ENCODE results near the gene OCSTAMP. TPM values are rescaled to one million over a fixed set of nuclear protein-coding genes. Genes with fewer than 3 reads are reported as not detected.

OCSTAMP gene, protein sequence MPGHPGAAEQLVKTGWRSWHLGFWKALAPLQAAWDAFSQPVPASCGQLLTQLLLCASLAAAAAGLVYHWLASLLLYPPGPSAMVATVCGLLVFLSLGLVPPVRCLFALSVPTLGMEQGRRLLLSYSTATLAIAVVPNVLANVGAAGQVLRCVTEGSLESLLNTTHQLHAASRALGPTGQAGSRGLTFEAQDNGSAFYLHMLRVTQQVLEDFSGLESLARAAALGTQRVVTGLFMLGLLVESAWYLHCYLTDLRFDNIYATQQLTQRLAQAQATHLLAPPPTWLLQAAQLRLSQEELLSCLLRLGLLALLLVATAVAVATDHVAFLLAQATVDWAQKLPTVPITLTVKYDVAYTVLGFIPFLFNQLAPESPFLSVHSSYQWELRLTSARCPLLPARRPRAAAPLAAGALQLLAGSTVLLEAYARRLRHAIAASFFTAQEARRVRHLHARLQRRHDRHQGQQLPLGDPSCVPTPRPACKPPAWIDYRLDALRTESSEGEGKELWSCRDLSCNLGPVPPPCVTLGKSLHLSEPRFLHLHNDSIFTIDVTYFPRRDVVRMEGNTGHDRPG
- polyA plus RNA-seq (ENCODE audit: insufficient read length in 4 of 4): not detected

DNA sequence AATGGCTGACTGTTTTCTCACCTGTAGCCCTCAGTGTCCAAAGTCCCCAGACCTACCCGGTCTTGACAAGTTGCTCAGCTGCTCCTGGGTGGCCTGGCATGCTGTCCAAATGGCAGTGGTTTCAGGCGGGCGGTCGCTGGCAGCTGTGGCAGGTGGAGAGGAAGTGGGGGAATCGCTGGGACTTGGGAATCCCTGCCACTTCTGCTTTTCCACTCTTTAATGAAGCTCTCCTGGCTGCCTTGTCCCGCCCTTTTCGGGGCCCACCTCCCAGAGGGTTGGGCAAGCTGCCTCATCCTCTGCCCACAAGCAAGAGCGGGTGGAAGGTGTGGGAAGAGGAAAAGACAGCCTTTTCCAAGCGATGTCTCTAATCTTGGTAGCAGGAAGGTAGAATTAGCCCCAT, at the start of gene OCSTAMP:
OCSTAMP (minus strand) TSS at position 194 of the 400 bp plus-strand sequence; CDS start at position 100, 94 bp downstream.
- no peak for DNase-seq (ENCODE audit: low read depth in 4 of 4, low spot score in 2 of 4)

DNA sequence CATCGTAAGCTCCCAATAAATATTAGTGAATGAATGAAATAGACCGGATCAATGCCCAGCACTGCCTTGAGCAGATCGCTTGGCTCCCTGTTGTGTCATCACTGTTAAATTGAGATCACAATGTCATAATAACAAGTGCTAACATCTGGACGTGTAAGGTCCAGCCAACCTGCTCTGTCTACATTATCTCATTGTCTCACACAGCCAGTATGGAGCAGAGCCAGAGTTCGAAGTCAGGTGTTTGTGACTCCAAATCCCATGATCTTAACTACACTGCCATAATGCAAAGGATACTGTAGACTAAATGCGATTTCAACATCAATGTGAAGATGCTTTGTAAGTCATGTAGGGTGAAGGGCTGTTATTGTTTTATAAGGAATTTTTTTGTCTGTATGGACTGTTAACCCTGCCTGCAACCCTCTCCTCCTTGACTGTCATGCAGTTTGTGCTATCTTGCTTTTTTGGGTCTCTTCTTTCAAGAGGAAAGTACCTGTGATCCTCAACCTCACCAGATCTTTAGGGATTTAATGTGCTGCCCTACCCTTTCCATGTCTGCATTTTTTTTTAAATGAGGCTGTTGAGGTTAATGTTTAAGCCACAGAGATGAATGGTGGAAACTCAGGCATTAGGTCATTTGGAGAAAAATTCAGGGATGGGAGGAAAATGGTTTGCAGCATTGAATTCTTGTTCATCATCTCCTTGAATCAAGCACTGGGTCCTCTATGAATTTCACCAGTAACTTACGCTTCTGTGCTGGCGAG, 49.0 kb upstream of the OCSTAMP start:
- no peak for DNase-seq (ENCODE audit: low read depth in 4 of 4, low spot score in 2 of 4)

DNA sequence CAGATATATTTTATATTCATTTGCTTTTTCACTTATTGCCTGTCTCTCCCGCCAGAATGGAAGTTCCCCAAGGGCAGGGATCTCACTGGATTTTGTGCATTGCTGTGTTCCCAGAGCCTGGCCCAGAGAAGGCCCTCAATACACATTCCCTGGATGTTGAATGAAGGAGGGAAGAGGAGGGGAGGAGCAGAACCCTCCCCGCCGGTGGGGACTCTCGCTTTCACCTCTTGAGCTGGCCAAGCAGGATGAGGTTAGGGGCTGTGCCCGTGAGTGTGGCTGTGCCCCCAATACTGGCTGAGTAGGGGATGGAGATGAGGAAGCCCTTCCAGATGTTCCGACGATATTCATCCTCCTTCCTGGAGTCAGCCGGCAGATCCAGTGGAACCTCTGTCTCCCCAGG, 45.5 kb upstream of the OCSTAMP start:
- no peak for DNase-seq (ENCODE audit: low read depth in 4 of 4, low spot score in 2 of 4)

DNA sequence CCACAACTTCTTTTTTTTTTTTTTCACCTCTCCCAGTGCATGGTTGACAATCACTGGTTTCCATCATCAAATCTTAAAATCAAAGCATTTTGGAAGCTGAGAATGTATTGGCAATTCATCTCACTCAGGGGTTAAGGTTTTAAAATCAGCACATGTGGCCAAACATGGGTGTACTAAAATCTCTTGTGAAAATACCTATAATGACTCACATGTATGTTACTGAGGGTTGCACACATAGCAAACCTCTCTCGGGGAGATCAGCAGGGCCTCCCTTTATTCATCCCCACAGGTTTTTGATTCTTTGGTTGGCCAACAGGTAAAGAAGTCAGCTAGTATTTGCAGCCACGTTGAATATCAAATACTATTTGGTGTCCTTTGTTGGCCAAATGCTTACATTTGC, 44.3 kb upstream of the OCSTAMP start:
- no peak for DNase-seq (ENCODE audit: low read depth in 4 of 4, low spot score in 2 of 4)

DNA sequence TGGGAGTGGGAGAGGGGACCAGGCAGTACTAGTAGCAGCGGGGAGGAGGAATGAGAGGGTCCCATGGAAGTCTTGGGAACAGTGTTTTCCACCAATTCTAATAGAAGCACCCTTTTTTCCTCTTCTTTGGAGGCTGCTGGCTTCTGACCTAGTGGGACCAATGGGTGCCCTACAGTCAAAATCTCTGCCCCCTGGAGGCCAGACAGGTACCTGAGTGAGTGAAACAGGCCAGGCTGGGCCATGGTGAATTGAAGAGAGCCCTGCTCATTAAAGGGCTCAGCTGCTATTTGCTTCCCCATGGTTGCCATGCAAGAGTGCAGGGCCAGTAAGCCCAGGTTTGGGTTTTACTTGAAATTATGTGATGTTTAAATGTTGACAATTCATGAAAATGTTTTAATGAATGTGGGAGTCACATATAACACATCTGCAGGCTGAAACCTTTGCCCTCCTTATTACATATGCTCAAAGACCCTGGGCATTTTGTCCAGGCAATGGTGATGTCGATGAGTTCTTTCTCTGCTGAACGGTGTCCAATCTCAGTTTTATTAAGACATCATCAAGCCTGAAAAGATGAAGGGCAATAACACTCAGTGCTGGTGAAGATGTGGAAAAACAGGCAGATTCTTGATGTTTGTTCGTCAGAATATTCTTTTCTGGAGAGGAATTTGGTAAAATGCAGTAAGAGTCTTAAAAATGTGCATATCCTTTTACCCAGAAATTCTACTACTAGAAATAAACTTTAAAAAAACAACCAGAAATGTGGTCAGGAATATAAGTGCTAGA, 42.3 kb upstream of the OCSTAMP start:
- no peak for DNase-seq (ENCODE audit: low read depth in 4 of 4, low spot score in 2 of 4)

DNA sequence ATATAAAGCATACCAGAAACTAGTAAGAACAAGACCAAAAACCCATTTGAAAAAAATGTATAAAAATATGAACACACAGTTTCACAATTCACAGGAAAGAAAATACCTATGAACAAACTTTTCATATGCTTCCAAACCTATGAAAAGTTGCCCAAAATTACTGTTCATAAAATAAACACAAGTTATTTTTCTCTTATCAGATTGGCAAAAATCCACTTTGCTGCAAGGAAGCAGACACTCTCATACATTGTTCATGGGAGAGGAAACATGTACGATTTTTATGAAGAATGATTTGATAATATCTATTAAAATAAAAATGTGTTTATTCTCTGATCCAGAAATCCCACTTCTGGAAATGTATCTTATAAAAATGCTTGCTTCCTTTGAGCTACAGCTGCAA, 40.0 kb upstream of the OCSTAMP start:
- no peak for DNase-seq (ENCODE audit: low read depth in 4 of 4, low spot score in 2 of 4)

DNA sequence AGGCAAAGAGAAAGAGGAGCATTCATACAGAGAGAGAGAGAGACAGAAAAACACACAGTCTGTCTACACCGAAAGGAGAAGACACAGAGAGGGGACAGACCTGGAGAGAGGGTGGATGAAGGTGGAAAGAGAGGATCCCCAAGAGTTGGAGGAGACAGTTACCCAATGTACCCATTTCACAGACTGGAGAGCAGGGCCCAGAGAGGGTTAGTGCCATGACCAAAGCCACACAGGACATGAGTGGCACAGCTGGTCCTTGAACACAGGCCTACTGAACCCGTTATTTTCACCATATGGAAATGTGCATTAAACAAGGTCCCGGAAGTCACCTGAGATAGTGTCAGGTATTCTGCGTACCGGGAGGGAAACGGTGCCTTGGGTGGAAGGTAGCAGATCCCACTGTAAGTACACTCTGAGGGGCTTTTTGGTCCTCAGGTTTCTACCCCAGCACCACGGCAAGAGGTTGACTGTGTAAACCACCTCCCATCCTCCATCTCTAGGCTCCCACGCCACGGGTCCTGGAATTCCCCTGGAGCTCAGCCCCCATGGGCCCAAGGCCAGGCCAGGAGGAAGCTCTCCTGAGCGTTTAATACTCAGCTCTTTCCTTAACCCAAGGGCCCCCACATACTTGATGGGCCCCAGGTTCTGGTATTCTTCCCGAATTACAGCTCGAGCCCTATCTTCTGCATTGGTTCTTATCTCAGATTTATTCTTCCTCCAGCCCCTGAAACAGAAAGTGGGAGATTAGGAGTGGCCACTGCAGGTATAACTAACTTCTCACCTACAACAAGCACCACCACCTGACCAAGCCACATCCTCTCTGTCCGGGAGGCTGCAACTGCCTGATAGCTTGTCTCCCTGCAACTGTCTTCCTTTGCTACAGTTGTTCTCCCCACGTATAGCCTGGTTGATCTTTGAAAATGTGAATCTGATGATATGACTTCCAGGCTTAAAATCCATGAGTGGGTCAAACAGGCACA, 38.4 kb upstream of the OCSTAMP start:
- DNase-seq (ENCODE audit: low read depth in 4 of 4, low spot score in 2 of 4): no peak

DNA sequence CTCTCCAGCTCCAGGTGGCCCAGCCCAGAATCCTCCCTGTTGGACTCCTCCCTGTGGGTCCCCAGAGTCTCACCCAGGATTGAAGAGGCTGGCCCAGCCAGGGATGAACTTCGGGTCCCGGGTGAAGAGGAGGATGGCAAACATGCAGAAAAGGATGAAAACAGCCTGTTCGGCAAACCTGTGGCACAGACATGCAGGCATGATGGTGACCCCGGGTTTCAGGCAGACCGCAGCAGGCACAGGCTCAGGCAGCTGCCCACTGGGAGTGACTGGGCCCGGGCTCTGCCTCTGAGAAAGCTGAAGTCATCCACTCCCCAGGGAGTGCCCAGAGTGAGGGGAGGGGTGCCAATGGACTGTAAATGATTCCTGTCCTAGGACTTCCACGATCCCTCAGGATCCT, 37.5 kb upstream of the OCSTAMP start:
- DNase-seq (ENCODE audit: low read depth in 4 of 4, low spot score in 2 of 4): no peak

DNA sequence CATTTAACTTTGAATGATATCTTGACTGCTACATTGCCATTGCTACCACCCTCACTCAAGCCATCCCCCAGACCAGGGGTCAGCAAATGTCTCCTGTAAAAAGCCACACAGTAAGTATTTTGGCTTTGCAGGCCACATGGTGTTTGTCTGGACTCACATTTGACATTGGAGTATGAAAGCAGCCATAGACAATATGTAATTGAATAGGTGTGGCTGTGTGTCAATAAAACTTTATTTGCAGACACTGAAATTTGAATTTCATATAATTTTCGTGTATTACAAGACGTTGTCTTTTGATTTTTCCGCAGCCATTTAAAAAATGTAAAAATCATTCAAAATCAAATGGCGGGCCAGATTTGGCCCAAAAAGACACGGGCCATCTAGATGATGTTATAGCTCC, 36.3 kb upstream of the OCSTAMP start:
- no peak for DNase-seq (ENCODE audit: low read depth in 4 of 4, low spot score in 2 of 4)

DNA sequence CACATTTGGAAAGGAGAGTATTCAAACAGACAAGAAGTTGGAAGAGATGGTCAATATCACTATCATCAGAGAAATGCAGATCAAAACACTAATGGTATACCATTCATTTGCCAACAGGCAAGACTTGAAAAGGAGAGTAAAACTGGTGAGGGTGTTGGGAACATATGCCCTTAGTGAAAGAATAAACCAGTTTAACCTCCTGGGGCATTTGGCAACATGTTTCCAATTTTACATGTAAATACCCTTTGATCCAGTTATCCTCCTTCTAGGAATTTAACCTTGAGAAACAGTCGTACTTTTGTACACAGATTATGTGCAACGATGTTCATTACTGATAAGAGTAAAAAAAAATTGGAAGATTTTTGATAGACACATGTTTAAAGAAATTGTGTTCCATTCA, 34.1 kb upstream of the OCSTAMP start:
- no peak for DNase-seq (ENCODE audit: low read depth in 4 of 4, low spot score in 2 of 4)

DNA sequence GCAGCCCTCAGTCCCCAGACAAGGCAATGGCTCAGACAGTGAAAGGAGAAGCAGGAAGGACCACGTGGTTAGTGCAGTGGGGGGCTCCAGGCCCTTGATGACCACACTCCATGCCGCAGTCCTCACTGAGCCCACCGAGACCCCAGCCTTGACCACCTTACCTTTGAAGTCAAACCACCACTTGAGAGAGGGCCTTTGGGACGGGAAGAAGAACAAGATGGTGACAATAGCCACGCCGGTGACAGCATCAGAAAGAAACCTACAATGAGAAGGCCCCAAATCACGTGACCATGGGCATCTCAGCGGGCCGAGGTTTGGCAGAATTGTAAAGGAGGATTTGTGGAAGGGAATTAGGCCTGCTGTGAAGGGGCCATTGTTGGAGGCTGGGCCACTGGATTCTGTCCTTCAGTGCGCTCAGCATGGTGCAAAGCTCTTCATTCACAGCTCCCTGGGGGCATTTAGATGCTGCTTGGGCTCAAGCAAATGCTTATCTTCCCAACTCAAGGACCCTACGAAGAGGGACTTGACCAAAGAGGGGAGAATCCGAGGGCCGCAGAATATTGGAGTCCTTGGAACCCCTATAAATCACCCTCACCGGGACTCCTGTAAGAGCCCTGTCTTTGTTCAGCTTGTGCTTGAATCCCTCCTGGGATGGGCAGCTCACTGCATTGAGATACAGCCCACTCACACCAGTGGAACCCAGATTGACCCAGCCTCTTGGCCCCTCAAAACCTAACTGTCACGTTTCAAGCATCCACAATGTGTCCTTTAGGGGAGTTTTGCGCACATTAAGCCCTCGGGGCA, 33.2 kb upstream of the OCSTAMP start:
- no peak for DNase-seq (ENCODE audit: low read depth in 4 of 4, low spot score in 2 of 4)

DNA sequence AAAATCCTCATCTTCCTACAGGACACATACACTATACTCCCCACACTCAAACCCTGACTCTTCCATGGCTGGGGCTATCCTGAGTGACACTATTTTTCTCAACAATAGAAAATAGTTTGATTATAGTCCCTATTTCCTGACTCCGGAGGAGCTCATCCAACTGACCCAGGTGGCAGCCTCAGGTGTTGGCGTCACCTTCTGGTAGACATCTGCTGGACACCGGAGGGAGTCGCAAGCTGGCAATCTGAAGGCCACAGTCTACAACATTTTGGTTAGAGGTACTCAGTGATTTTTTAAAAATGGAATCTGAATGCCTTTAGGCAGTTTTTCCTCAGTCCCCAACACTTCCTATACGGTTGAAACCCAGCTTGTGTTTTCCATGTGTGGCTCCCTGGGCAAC, 32.2 kb upstream of the OCSTAMP start:
- no peak for DNase-seq (ENCODE audit: low read depth in 4 of 4, low spot score in 2 of 4)

DNA sequence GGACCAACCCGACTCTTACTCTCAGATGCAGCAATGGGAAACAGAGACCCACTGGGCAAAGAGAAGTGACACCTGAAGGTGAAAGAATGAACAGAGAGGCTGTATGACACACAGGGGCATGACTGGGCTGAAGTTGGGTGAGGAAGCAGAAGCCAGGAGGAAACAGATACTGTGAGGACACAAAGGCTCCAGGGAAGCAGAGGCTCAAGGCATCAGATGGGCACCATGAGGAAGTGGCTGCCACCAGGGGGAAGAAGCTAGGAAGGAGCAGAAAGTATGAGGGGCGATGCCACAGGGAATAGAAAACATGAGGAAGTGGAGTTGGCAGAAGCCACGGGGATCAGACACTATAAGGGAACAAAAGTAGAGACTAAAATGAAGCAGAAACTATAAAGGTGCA, 30.9 kb upstream of the OCSTAMP start:
- no peak for DNase-seq (ENCODE audit: low read depth in 4 of 4, low spot score in 2 of 4)

DNA sequence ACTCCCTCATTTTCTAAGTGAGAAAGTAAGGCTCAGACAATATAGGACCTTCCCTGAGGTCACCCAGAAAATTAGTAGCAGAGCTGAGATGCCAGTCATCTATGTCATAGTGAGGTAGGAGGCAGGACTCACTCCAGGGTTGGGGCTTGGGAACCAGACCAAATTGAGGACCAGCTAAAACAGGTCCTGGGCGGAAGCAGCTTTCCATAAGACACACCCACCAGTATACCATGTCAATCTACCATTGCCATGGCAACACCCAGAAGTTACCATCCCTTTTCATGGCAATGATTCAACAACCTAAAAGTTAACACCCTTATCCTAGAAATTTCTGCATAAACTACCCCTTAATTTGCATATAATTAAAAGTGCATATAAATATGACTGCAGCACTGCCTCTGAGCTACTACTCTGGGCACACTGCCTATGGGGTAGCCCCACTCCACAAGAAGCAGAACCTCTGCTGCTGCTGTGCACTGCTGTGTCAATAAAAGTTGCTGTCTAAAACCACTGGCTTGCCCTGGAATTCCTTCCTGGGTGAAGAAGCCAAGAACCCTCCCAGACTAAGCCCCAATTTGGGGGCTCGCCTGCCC, 30.3 kb upstream of the OCSTAMP start:
- no peak for DNase-seq (ENCODE audit: low read depth in 4 of 4, low spot score in 2 of 4)

DNA sequence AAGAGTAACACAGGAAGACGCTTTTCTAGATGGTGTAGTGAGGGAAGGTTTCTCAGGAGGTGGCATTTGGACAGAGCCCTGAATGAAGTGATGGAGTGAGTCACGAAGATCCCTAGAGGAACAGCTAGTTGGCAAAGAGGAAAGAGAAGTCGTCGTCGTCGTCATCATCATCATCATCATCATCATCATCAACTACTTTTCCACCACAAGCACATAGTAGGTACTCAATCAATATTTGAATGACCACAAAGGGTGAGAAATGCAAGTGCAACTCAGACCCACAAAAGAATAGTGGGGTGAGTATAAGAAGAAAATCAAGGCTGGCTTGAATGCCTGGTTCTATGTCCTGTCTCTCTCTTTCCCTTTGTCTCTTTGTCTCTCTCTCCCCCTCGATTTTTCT, 28.3 kb upstream of the OCSTAMP start:
- DNase-seq (ENCODE audit: low read depth in 4 of 4, low spot score in 2 of 4): no peak

DNA sequence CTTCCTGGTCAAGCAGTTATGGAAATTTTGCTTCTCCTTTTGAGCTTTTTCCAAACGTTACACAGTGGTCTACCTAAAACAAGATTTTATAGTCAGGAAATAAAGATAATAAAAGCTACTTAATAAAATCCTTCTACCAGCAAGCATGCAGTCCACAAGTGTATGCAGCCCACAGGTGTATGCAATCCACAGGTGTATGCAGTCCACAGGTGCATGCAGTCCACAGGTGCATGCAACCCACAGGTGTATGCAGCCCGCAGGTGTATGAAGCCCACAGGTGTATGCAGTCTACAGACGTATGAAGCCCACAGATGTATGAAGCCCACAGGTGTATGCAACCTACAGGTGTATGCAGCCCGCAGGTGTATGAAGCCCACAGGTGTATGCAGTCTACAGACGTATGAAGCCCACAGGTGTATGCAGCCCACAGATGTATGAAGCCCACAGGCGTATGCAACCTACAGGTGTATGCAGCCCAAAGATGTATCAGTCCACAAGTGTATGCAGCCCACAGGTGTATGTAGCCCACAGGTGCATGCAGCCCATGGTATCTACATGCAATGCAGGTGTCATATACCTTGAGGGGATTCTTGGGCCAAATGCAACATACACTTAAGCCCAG, 26.4 kb upstream of the OCSTAMP start:
- no peak for DNase-seq (ENCODE audit: low read depth in 4 of 4, low spot score in 2 of 4)

DNA sequence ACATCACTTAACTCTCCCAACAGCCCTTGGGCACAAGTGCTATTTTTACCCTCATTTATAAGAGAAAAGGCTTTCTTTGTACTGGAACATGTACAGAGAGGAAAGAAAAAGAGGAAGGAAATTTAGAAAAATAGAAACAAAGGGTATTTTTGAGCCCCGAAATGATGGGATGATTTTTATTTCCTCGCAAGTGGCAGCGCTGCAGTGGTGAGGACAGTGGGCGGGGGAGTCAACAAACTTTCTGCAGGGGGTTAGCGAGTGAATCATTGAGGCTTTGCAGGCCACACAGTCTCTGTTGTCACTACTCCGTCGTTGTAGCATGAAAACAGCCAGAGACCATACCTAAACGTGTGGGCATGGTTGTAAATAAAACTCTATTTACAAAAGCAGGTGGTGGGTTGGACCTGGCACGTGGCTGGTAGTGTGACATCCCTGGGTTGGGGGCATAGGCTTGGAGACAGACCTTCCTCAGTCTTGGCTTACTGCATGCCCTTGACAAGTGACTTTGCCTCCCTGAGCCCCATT, 25.5 kb upstream of the OCSTAMP start:
- DNase-seq (ENCODE audit: low read depth in 4 of 4, low spot score in 2 of 4): no peak

DNA sequence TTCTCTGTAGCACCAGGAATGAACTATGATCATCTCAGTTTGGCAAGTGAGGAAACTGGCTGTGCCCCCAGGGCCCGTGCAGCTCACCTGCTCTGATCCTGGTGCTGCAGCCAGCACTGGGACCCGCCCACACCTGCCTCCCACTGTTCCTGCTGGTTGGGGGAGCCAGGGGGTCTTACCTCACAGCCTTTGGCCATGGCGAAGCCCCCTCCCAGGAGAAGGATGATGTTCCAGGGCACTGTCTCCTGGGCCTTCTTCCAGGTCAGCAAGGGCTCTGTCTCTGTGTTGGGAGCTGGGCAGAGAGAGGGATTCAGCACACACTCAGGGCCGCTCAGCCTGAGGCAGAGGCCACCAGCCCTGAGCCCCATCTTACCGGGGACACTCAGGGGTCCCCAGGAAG, 24.9 kb upstream of the OCSTAMP start:
- DNase-seq (ENCODE audit: low read depth in 4 of 4, low spot score in 2 of 4): no peak

Measured in left renal cortex interstitium (tissue), 4 donors.